HG03565 (cell line): Measurements from ENCODE around the gene SH3PXD2A.
A peak's percentile ranks its signal among the peaks of the same experiment; 100 is the strongest.
"Not testable (repeated sequence)": the region's sequence is repeated elsewhere in the genome, so short reads cannot be mapped to it uniquely, and the experiment has no call there.

Source experiments
- ATAC-seq: cut with Tn5 transposase; IDR thresholded peaks from one replicate; pipeline ENCODE4 v1.9.1; 2021; ENCODE audit warnings: mild to moderate bottlenecking, moderate library complexity; ENCODE audit not compliant: unreplicated experiment

Gene SH3PXD2A

GRCh38 chr10:103813312-103813711 lies 42.1 kb downstream of the SH3PXD2A start:
- ATAC-seq: not testable (repeated sequence)

- no peak for ATAC-seq
Measured at GRCh38 chr10:103812432-103812831, 42.9 kb downstream of the SH3PXD2A start.

- ATAC-seq: no peak
Measured at GRCh38 chr10:103812004-103812403, 43.4 kb downstream of the SH3PXD2A start.

GRCh38 chr10:103811463-103811862 lies 43.9 kb downstream of the SH3PXD2A start:
- ATAC-seq: no peak

GRCh38 chr10:103808780-103809179 lies 46.6 kb downstream of the SH3PXD2A start:
- ATAC-seq: no peak

- no peak for ATAC-seq
Measured at GRCh38 chr10:103807996-103808395, 47.4 kb downstream of the SH3PXD2A start.

GRCh38 chr10:103806395-103807187 lies 48.8 kb downstream of the SH3PXD2A start:
- ATAC-seq: no peak

- no peak for ATAC-seq
Measured at GRCh38 chr10:103805781-103806180, 49.6 kb downstream of the SH3PXD2A start.

- no peak for ATAC-seq
Measured at GRCh38 chr10:103804871-103805270, 50.5 kb downstream of the SH3PXD2A start.

- no peak for ATAC-seq
Measured at GRCh38 chr10:103803941-103804340, 51.4 kb downstream of the SH3PXD2A start.

GRCh38 chr10:103802637-103803353 lies 52.6 kb downstream of the SH3PXD2A start:
- ATAC-seq: no peak

- no peak for ATAC-seq
Measured at GRCh38 chr10:103802081-103802480, 53.3 kb downstream of the SH3PXD2A start.

GRCh38 chr10:103800789-103801540 lies 54.4 kb downstream of the SH3PXD2A start:
- ATAC-seq: peak; percentile 61

GRCh38 chr10:103800089-103800488 lies 55.3 kb downstream of the SH3PXD2A start:
- no peak for ATAC-seq

- ATAC-seq: no peak
Measured at GRCh38 chr10:103799341-103799740, 56.0 kb downstream of the SH3PXD2A start.

- no peak for ATAC-seq
Measured at GRCh38 chr10:103798511-103798910, 56.9 kb downstream of the SH3PXD2A start.

GRCh38 chr10:103797857-103798256 lies 57.5 kb downstream of the SH3PXD2A start:
- no peak for ATAC-seq

- no peak for ATAC-seq
Measured at GRCh38 chr10:103795634-103796270, 59.6 kb downstream of the SH3PXD2A start.

- no peak for ATAC-seq
Measured at GRCh38 chr10:103794996-103795395, 60.4 kb downstream of the SH3PXD2A start.

- ATAC-seq: no peak
Measured at GRCh38 chr10:103793920-103794883, 61.2 kb downstream of the SH3PXD2A start.
